Measurements from ENCODE around the gene ZBTB7B. TPM values are rescaled to one million over a fixed set of nuclear protein-coding genes. Genes with fewer than 3 reads are reported as not detected.

ZBTB7B gene
- total RNA-seq, 1 experiment from 2014 or later = 38.3 TPM

- Histone ChIP-seq H3K27ac (ENCODE audit: insufficient read length, low read depth, low read length) (no peak overlapping the region), H3K4ac (ENCODE audit: low read depth, low read length) (no peak overlapping the region), H3K18ac (ENCODE audit: insufficient read length, low read depth, low read length) (no peak overlapping the region), H3K79me2 (ENCODE audit: insufficient read depth, low read length) (no peaks in the 10 kb centered on the region; the same call in 1 of the 2 replicates), H2BK12ac (ENCODE audit: insufficient read length, low read depth, low read length) (no peak overlapping the region), H3K56ac (ENCODE audit: insufficient read length, low read depth, low read length) (no peak overlapping the region), H4K20me1 (ENCODE audit: control insufficient read depth, insufficient read depth, insufficient read length) (no peaks in the 10 kb centered on the region), H4K8ac (replicated peaks; ENCODE audit: insufficient read length, low read depth, low read length) (no peak overlapping the region), H4K91ac (ENCODE audit: insufficient read length, low read depth, low read length) (no peak overlapping the region), H2BK20ac (ENCODE audit: low read depth, low read length, poor library complexity, severe bottlenecking) (no peak overlapping the region), H3K9me3 (ENCODE audit: control insufficient read depth, low read depth, low read length) (no peaks in the 10 kb centered on the region), H3K4me1 (ENCODE audit: insufficient read depth, low read length) (peaks cover 5% of the 10 kb centered on the region; the same call in 1 of the 2 replicates), H3K14ac (ENCODE audit: insufficient read depth, low read length) (no peak overlapping the region; the same call in 1 of the 2 replicates), H2BK15ac (ENCODE audit: low read depth, low read length) (no peak overlapping the region), H2AK5ac (ENCODE audit: insufficient read length, low read length) (no peak overlapping the region), H3K79me1 (ENCODE audit: insufficient read depth, low read depth, low read length, poor library complexity, severe bottlenecking) (no peaks in the 10 kb centered on the region), H3K9ac (ENCODE audit: extremely low read depth, insufficient read length, low read length) (no peak overlapping the region), H3K27me3 (ENCODE audit: insufficient read depth, low read length) (no peaks in the 10 kb centered on the region), H3K23me2 (ENCODE audit: insufficient read length, low read depth, low read length, poor library complexity, severe bottlenecking) (peaks cover 13% of the 10 kb centered on the region), H3K23ac (ENCODE audit: insufficient read length, low read depth, low read length) (no peak overlapping the region), H2BK5ac (ENCODE audit: insufficient read length, low read length) (no peak overlapping the region), H3T11ph (ENCODE audit: low read length) (no peak overlapping the region), H3K4me2 (ENCODE audit: insufficient read depth, insufficient read length, low read length) (no peak overlapping the region), H2AFZ (ENCODE audit: low read length) (no peak overlapping the region), H2BK120ac (ENCODE audit: low read depth, low read length, poor library complexity, severe bottlenecking) (no peak overlapping the region), H4K5ac (ENCODE audit: insufficient read length, low read depth, low read length) (no peak overlapping the region)
- DNase-seq = no peak
- Mint-ChIP-seq H3K9me3 (no peaks in the 10 kb centered on the region; a peak in 1 of 5 replicates), H3K36me3 (ENCODE audit: insufficient read depth in 1 of 3, low read depth in 3 of 3) (peaks cover 0 to 1% (median 0%) of the 10 kb centered on the region in 3 experiments; a peak in 2 of 7 replicates), H3K27me3 (ENCODE audit: low read depth) (no peaks in the 10 kb centered on the region), H3K4me3 (no peak overlapping the region), H3K4me1 (peaks cover 45 to 62% of the 10 kb centered on the region in 2 experiments), H3K27ac (no peak overlapping the region)
- TF ChIP-seq CTCF (conservative IDR thresholded peaks at IDR 0.05) = no peak
- no CpG with 5 or more reads among the region's 6 CpGs for WGBS (ENCODE audit: extremely low coverage, insufficient read length, low lambda C conversion rate)
Measured at GRCh38 chr1:155007251-155007828, 4.7 kb downstream of the ZBTB7B start.
